ENCODE data around the gene ATL1.

ATL1 gene

DNA sequence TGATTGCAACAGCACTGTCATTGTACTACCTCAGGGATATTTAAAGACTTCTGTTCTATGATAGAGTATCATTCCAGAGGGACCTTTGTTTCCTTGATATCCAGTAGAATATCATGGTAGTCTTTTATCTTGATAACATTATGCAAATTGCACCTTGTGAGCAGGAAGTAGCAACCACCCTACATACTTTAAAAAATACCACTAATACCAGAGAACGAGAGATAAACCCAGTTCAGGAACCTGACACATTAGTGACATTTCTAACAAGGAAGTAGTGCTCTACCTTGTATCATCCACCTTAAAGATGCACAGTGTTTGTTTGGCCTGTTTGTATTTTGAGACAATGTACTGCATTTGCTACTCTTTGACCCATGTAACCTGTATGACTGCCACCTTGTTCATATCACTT is 18.8 kb upstream of the ATL1 start:
- Histone ChIP-seq H3K4me2 (no peak overlapping the region), H3K4me1 (ENCODE audit: low read depth, poor library complexity, severe bottlenecking) (no peaks in the 10 kb centered on the region), H4K20me1 (ENCODE audit: insufficient read depth) (no peaks in the 10 kb centered on the region), H3K36me3 (ENCODE audit: insufficient read depth) (no peaks in the 10 kb centered on the region), H3K27ac (no peak overlapping the region), H3K27me3 (ENCODE audit: insufficient read depth, low read depth) (no peaks in the 10 kb centered on the region), H3K9ac (no peak overlapping the region), H3K79me2 (ENCODE audit: insufficient read depth, low read depth) (no peaks in the 10 kb centered on the region), H2AFZ (ENCODE audit: low read depth) (no peak overlapping the region), H3K4me3 (IDR thresholded peaks at IDR 0.05; ENCODE audit: insufficient read depth, low read depth, low read length) (no peak overlapping the region)
- TF ChIP-seq, protein P1, sequence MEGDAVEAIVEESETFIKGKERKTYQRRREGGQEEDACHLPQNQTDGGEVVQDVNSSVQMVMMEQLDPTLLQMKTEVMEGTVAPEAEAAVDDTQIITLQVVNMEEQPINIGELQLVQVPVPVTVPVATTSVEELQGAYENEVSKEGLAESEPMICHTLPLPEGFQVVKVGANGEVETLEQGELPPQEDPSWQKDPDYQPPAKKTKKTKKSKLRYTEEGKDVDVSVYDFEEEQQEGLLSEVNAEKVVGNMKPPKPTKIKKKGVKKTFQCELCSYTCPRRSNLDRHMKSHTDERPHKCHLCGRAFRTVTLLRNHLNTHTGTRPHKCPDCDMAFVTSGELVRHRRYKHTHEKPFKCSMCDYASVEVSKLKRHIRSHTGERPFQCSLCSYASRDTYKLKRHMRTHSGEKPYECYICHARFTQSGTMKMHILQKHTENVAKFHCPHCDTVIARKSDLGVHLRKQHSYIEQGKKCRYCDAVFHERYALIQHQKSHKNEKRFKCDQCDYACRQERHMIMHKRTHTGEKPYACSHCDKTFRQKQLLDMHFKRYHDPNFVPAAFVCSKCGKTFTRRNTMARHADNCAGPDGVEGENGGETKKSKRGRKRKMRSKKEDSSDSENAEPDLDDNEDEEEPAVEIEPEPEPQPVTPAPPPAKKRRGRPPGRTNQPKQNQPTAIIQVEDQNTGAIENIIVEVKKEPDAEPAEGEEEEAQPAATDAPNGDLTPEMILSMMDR (conservative IDR thresholded peaks at IDR 0.05; ENCODE audit: low read depth, low read length): no peak

DNA sequence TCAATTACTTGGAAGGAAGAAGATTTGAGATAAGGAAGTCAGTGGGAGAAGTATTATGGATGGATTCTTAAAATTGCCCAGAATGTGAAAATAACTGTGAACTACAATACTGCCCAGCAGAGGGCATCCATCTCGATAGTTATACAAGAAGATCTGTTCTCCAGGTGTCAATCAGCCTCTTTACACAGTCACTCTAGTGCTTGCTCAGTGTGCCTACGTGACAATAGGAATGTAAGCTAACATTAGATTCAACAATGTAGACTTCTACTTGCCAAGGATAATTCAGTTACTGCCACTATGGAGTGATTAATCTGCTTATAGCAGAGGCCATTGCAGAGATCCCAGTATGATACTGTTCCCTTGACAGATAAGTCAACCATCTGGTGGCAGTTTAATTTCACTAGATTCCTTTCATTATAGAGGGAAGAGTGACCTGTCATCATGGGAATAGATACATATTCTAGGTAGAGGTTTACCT is 17.0 kb upstream of the ATL1 start:
- Histone ChIP-seq H3K27me3 (ENCODE audit: insufficient read depth, low read depth) (no peaks in the 10 kb centered on the region), H3K4me2 (no peak overlapping the region), H3K79me2 (ENCODE audit: insufficient read depth, low read depth) (no peaks in the 10 kb centered on the region), H3K36me3 (ENCODE audit: insufficient read depth) (no peaks in the 10 kb centered on the region), H3K4me3 (IDR thresholded peaks at IDR 0.05; ENCODE audit: insufficient read depth, low read depth, low read length) (no peak overlapping the region), H3K9ac (no peak overlapping the region), H2AFZ (ENCODE audit: low read depth) (no peak overlapping the region), H3K27ac (no peak overlapping the region), H4K20me1 (ENCODE audit: insufficient read depth) (no peaks in the 10 kb centered on the region), H3K4me1 (ENCODE audit: low read depth, poor library complexity, severe bottlenecking) (no peaks in the 10 kb centered on the region)
- TF ChIP-seq, protein P1 (conservative IDR thresholded peaks at IDR 0.05; ENCODE audit: low read depth, low read length): peak; percentile 32; the same call in 1 of the 2 replicates

DNA sequence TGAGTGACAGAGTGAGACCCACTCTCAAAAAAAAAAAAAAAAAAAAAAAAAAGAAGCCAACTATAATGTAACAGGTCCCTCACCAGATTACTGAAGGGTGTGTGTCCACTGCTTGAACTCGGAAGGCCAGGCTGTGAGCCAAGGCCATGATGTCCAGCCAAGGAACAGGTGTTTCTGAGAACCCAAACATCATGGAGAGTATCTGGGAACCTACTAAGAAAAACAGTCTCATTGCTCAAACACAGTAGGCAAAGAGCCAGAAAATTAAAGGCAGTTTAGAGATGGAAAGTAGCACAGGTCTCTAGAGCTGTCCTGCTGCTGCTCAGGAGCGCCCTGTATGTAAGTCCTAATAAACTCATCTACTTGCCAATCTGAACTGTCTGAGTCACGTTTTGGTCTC is 15.0 kb upstream of the ATL1 start:
- Histone ChIP-seq H3K9ac (no peak overlapping the region), H3K27me3 (ENCODE audit: insufficient read depth, low read depth) (no peaks in the 10 kb centered on the region), H3K4me3 (IDR thresholded peaks at IDR 0.05; ENCODE audit: insufficient read depth, low read depth, low read length) (no peak overlapping the region), H3K27ac (no peak overlapping the region), H3K4me1 (ENCODE audit: low read depth, poor library complexity, severe bottlenecking) (no peaks in the 10 kb centered on the region), H2AFZ (ENCODE audit: low read depth) (no peak overlapping the region), H3K79me2 (ENCODE audit: insufficient read depth, low read depth) (no peaks in the 10 kb centered on the region), H3K4me2 (no peak overlapping the region), H3K36me3 (ENCODE audit: insufficient read depth) (no peaks in the 10 kb centered on the region), H4K20me1 (ENCODE audit: insufficient read depth) (no peaks in the 10 kb centered on the region)
- TF ChIP-seq, protein P1 (conservative IDR thresholded peaks at IDR 0.05; ENCODE audit: low read depth, low read length): no peak

DNA sequence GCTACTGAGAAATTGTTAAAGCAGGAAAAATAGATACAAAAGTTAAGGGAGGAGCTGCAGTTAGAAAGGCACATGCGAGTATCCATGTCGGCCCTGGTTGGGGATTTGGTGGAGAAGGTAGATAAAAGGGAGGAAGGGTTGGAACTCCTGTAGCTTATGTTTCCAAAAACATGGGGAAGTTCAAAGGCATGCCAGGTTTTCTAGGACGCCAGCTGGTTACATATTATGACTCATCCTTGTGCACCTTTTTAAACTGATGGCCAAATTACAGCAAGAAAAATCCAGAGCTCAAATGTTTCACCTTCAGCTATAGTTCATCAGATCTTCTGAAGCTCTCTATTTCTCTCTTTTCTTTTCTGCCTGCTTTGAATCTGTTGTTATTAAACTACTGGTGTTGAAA is 14.3 kb upstream of the ATL1 start:
- Histone ChIP-seq H3K27me3 (ENCODE audit: insufficient read depth, low read depth) (no peaks in the 10 kb centered on the region), H3K4me3 (IDR thresholded peaks at IDR 0.05; ENCODE audit: insufficient read depth, low read depth, low read length) (no peak overlapping the region), H3K79me2 (ENCODE audit: insufficient read depth, low read depth) (no peaks in the 10 kb centered on the region), H3K9ac (no peak overlapping the region), H2AFZ (ENCODE audit: low read depth) (no peak overlapping the region), H3K36me3 (ENCODE audit: insufficient read depth) (no peaks in the 10 kb centered on the region), H3K27ac (no peak overlapping the region), H3K4me1 (ENCODE audit: low read depth, poor library complexity, severe bottlenecking) (no peaks in the 10 kb centered on the region), H4K20me1 (ENCODE audit: insufficient read depth) (no peaks in the 10 kb centered on the region), H3K4me2 (no peak overlapping the region)
- TF ChIP-seq, protein P1 (conservative IDR thresholded peaks at IDR 0.05; ENCODE audit: low read depth, low read length): no peak
